ENCODE data around the gene ERC1. TPM values are rescaled to one million over a fixed set of nuclear protein-coding genes. Genes with fewer than 3 reads are reported as not detected.

ERC1 gene
- total and polyA plus RNA-seq, 2 donors (not counting 1 experiment from before 2014, with no cell fraction given), result 19.7 to 34.5 TPM

GRCh38 chr12:1282670-1283315, 291.8 kb downstream of the ERC1 start:
- no peaks in the 10 kb centered on the region for H3K9me3 ChIP-seq (ENCODE audit: control insufficient read depth, insufficient read depth, low read depth, low read length)
- H3K27me3 ChIP-seq (ENCODE audit: control insufficient read depth, insufficient read depth, low read length), result no peaks in the 10 kb centered on the region
- no peaks in the 10 kb centered on the region for H3K79me2 ChIP-seq (ENCODE audit: control insufficient read depth, insufficient read depth, low read length)
- H3K4me1 ChIP-seq (ENCODE audit: control insufficient read depth, extremely low read depth, insufficient read depth, low read length), result peaks cover 13% of the 10 kb centered on the region
- no peak overlapping the region for H2AFZ ChIP-seq (ENCODE audit: low read length)
- DNase-seq (ENCODE audit: low read depth in 2 of 2), result peak in 1 of 2 donors; percentile 81
- TF ChIP-seq CTCF (conservative IDR thresholded peaks at IDR 0.05 in 1 of 2, IDR thresholded peaks at IDR 0.05 in 1 of 2; ENCODE audit: low read depth in 1 of 2, low read length in 2 of 2) (no peak), EZH2 (IDR thresholded peaks at IDR 0.05; ENCODE audit: low read length, missing control alignments) (no peak)
- H3K4me2 ChIP-seq (ENCODE audit: extremely low read depth, insufficient read depth, low read length), result peak overlapping the region; percentile 3
- no peaks in the 10 kb centered on the region for H3K36me3 ChIP-seq (ENCODE audit: control insufficient read depth, insufficient read depth, low read length)
- H3K9ac ChIP-seq (ENCODE audit: insufficient read depth, low read length), result no peak overlapping the region
- no peaks in the 10 kb centered on the region for H4K20me1 ChIP-seq (ENCODE audit: control insufficient read depth, extremely low read depth, insufficient read depth, low read length)
- H3K4me3 ChIP-seq (replicated peaks in 1 of 4; ENCODE audit: control extremely low read depth in 1 of 4, insufficient read depth in 1 of 4, low read depth in 3 of 4, low read length in 4 of 4), result no peak overlapping the region
- peak overlapping the region; percentile 58 for H3K27ac ChIP-seq (ENCODE audit: insufficient read depth, low read length)

GRCh38 chr12:1283316-1283715, 292.3 kb downstream of the ERC1 start:
- Histone ChIP-seq H3K4me2 (ENCODE audit: extremely low read depth, insufficient read depth, low read length) (peak overlapping the region; percentile 3), H3K4me3 (replicated peaks in 1 of 4; ENCODE audit: control extremely low read depth in 1 of 4, insufficient read depth in 1 of 4, low read depth in 3 of 4, low read length in 4 of 4) (no peak overlapping the region), H4K20me1 (ENCODE audit: control insufficient read depth, extremely low read depth, insufficient read depth, low read length) (no peaks in the 10 kb centered on the region), H3K27ac (ENCODE audit: insufficient read depth, low read length) (no peak overlapping the region), H3K4me1 (ENCODE audit: control insufficient read depth, extremely low read depth, insufficient read depth, low read length) (peaks cover 13% of the 10 kb centered on the region), H3K79me2 (ENCODE audit: control insufficient read depth, insufficient read depth, low read length) (no peaks in the 10 kb centered on the region), H3K9ac (ENCODE audit: insufficient read depth, low read length) (no peak overlapping the region), H3K9me3 (ENCODE audit: control insufficient read depth, insufficient read depth, low read depth, low read length) (no peaks in the 10 kb centered on the region), H3K36me3 (ENCODE audit: control insufficient read depth, insufficient read depth, low read length) (no peaks in the 10 kb centered on the region), H2AFZ (ENCODE audit: low read length) (no peak overlapping the region), H3K27me3 (ENCODE audit: control insufficient read depth, insufficient read depth, low read length) (no peaks in the 10 kb centered on the region)
- TF ChIP-seq CTCF (conservative IDR thresholded peaks at IDR 0.05 in 1 of 2, IDR thresholded peaks at IDR 0.05 in 1 of 2; ENCODE audit: low read depth in 1 of 2, low read length in 2 of 2), result no peak
- no peak for TF ChIP-seq EZH2 (IDR thresholded peaks at IDR 0.05; ENCODE audit: low read length, missing control alignments)
- DNase-seq (ENCODE audit: low read depth in 2 of 2), result no peak

GRCh38 chr12:1284611-1285010, 293.6 kb downstream of the ERC1 start:
- no peaks in the 10 kb centered on the region for H3K36me3 ChIP-seq (ENCODE audit: control insufficient read depth, insufficient read depth, low read length)
- peaks cover 13% of the 10 kb centered on the region for H3K4me1 ChIP-seq (ENCODE audit: control insufficient read depth, extremely low read depth, insufficient read depth, low read length)
- H2AFZ ChIP-seq (ENCODE audit: low read length), result no peak overlapping the region
- no peak for DNase-seq (ENCODE audit: low read depth in 2 of 2)
- H3K79me2 ChIP-seq (ENCODE audit: control insufficient read depth, insufficient read depth, low read length), result no peaks in the 10 kb centered on the region
- H3K9ac ChIP-seq (ENCODE audit: insufficient read depth, low read length), result no peak overlapping the region
- no peaks in the 10 kb centered on the region for H3K9me3 ChIP-seq (ENCODE audit: control insufficient read depth, insufficient read depth, low read depth, low read length)
- H4K20me1 ChIP-seq (ENCODE audit: control insufficient read depth, extremely low read depth, insufficient read depth, low read length), result no peaks in the 10 kb centered on the region
- no peak overlapping the region for H3K4me2 ChIP-seq (ENCODE audit: extremely low read depth, insufficient read depth, low read length)
- no peak overlapping the region for H3K27ac ChIP-seq (ENCODE audit: insufficient read depth, low read length)
- H3K27me3 ChIP-seq (ENCODE audit: control insufficient read depth, insufficient read depth, low read length), result no peaks in the 10 kb centered on the region
- H3K4me3 ChIP-seq (replicated peaks in 1 of 4; ENCODE audit: control extremely low read depth in 1 of 4, insufficient read depth in 1 of 4, low read depth in 3 of 4, low read length in 4 of 4), result no peak overlapping the region
- no peak for TF ChIP-seq EZH2 (IDR thresholded peaks at IDR 0.05; ENCODE audit: low read length, missing control alignments)
- TF ChIP-seq CTCF (conservative IDR thresholded peaks at IDR 0.05 in 1 of 2, IDR thresholded peaks at IDR 0.05 in 1 of 2; ENCODE audit: low read depth in 1 of 2, low read length in 2 of 2), result no peak
